ENCODE measurements around the gene CDK18.
A peak's percentile ranks its signal among the peaks of the same experiment; 100 is the strongest.

CDK18 gene

DNA sequence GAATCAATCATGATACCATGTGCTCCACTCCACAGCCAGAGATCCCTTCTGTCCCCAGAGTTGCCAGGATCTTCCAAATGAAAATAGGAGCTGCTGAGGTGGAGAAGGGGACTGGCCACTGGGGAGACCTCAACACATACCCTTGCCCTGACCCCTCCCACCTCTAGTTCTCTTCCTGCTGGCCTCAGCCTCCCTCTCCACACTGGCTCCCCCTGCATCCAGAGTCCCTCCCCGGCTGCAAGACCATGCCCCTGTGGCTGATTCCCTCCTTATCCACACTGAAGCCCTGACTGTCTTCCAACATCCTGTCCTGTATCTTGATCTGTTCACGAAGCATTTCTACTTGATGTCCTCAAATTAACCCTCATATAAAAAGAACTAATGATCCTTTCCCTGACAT, 21.1 kb upstream of the CDK18 start:
- Histone ChIP-seq H3K36me3 (ENCODE audit: insufficient read depth, low read length) (no peaks in the 10 kb centered on the region), H2AFZ (ENCODE audit: low read depth, low read length) (no peak overlapping the region), H3K27ac (ENCODE audit: low read length) (no peak overlapping the region), H4K20me1 (ENCODE audit: insufficient read depth, low read length) (peaks cover 4% of the 10 kb centered on the region), H3K4me2 (ENCODE audit: insufficient read depth, low read length) (no peak overlapping the region), H3K79me2 (ENCODE audit: insufficient read depth, low read length) (no peaks in the 10 kb centered on the region), H3K9ac (ENCODE audit: low read depth, low read length) (no peak overlapping the region), H3K4me3 (ENCODE audit: low read depth in 1 of 2, low read length in 2 of 2) (no peak overlapping the region), H3K9me3 (ENCODE audit: insufficient read depth, low read length, severe bottlenecking) (no peaks in the 10 kb centered on the region), H3K27me3 (ENCODE audit: insufficient read depth, low read length, poor library complexity) (peaks cover 21% of the 10 kb centered on the region), H3K4me1 (ENCODE audit: insufficient read depth, low read length) (no peaks in the 10 kb centered on the region)
- DNase-seq (no peak), ATAC-seq (ENCODE audit: insufficient read depth, low read depth) (no peak)
- TF ChIP-seq, protein P1, sequence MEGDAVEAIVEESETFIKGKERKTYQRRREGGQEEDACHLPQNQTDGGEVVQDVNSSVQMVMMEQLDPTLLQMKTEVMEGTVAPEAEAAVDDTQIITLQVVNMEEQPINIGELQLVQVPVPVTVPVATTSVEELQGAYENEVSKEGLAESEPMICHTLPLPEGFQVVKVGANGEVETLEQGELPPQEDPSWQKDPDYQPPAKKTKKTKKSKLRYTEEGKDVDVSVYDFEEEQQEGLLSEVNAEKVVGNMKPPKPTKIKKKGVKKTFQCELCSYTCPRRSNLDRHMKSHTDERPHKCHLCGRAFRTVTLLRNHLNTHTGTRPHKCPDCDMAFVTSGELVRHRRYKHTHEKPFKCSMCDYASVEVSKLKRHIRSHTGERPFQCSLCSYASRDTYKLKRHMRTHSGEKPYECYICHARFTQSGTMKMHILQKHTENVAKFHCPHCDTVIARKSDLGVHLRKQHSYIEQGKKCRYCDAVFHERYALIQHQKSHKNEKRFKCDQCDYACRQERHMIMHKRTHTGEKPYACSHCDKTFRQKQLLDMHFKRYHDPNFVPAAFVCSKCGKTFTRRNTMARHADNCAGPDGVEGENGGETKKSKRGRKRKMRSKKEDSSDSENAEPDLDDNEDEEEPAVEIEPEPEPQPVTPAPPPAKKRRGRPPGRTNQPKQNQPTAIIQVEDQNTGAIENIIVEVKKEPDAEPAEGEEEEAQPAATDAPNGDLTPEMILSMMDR (IDR thresholded peaks at IDR 0.05; ENCODE audit: borderline replicate concordance, extremely low read depth, low read length, poor library complexity, severe bottlenecking), result no peak
- TF ChIP-seq EZH2 (IDR thresholded peaks at IDR 0.05; ENCODE audit: borderline replicate concordance, low read depth, low read length, severe bottlenecking), result no peak

DNA sequence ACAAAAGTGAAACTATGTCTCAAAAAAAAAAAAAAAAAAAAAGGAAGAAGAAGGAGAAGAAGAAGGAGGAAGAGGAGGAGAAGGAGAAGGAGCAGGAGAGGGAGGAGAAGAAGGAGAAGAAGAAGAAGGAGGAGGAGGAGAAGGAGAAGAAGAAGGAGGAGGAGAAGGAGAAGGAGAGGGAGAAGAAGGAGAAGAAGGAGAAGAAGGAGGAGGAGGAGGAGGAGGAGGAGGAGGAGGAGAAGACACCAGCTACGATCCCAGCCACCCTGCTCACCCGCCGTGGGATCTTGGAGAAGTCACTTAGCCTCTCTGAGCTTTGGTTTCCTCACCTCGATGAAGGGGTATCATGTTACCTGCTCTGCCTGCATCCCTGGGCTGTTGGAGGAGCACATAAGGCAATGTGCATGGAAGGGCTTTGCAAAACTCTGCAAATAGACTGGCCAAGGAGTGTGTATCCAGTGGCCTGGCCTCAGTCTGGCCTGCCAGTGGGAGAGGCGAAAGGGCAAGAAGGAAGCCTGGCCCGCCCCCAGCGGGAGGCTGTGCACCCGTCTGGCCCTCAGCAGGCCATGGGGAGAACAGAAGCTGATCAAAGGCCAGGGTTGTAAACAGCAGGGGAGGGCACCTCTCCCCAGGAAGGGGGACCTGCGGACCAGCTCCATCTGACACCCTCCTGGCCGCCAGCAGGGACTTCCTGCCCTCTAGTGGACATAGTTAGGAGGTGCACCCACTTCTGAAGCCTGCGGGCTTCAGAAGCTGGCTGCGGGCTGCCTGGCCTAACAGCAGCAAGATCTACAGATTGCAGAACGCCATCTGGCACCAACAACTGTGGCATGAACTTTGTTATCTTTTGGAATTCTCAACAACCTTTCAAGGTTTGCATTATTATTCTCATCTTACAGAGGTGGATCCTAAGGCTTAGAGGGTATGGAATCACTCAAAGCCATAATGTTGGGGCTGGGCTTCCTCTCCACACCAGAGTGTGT, 19.2 kb upstream of the CDK18 start:
- peak; percentile 89 for ATAC-seq (ENCODE audit: insufficient read depth, low read depth)
- H3K4me2 ChIP-seq (ENCODE audit: insufficient read depth, low read length), result no peak overlapping the region
- peaks cover 33% of the 10 kb centered on the region for H3K27me3 ChIP-seq (ENCODE audit: insufficient read depth, low read length, poor library complexity)

DNA sequence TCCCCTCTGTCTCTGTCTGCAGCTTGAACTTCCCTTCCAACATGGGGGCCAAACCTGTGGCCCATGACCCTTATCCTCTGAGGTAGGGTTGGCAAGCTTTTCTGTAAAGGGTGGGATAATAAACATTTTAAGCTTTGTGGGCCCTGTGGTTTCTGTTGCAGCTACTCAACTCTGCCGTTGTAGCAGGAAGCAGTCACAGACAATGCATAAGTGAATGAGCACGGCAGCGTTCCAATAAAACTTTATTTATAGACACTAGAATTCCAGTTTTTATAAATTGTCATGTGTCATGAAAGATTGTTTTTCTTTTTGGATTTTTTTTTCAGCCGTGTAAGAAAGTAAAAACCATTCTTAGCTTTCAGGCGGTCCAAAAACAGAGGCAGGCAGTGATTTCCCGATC, 18.2 kb upstream of the CDK18 start:
- Histone ChIP-seq H3K27ac (ENCODE audit: low read length) (no peak overlapping the region), H3K36me3 (ENCODE audit: insufficient read depth, low read length) (no peaks in the 10 kb centered on the region), H2AFZ (ENCODE audit: low read depth, low read length) (no peak overlapping the region), H3K9ac (ENCODE audit: low read depth, low read length) (no peak overlapping the region), H3K9me3 (ENCODE audit: insufficient read depth, low read length, severe bottlenecking) (no peaks in the 10 kb centered on the region), H4K20me1 (ENCODE audit: insufficient read depth, low read length) (peaks cover 4% of the 10 kb centered on the region), H3K79me2 (ENCODE audit: insufficient read depth, low read length) (no peaks in the 10 kb centered on the region), H3K27me3 (ENCODE audit: insufficient read depth, low read length, poor library complexity) (peaks cover 40% of the 10 kb centered on the region), H3K4me3 (ENCODE audit: low read depth in 1 of 2, low read length in 2 of 2) (no peak overlapping the region), H3K4me2 (ENCODE audit: insufficient read depth, low read length) (no peak overlapping the region), H3K4me1 (ENCODE audit: insufficient read depth, low read length) (no peaks in the 10 kb centered on the region)
- no peak for TF ChIP-seq EZH2 (IDR thresholded peaks at IDR 0.05; ENCODE audit: borderline replicate concordance, low read depth, low read length, severe bottlenecking)
- TF ChIP-seq, protein P1 (IDR thresholded peaks at IDR 0.05; ENCODE audit: borderline replicate concordance, extremely low read depth, low read length, poor library complexity, severe bottlenecking), result no peak
- ATAC-seq (ENCODE audit: insufficient read depth, low read depth) (no peak), DNase-seq (no peak)

More for the DNA sequence above, 19.2 kb upstream of the CDK18 start:
- Histone ChIP-seq H3K79me2 (ENCODE audit: insufficient read depth, low read length) (no peaks in the 10 kb centered on the region), H3K36me3 (ENCODE audit: insufficient read depth, low read length) (no peaks in the 10 kb centered on the region), H4K20me1 (ENCODE audit: insufficient read depth, low read length) (peaks cover 4% of the 10 kb centered on the region), H2AFZ (ENCODE audit: low read depth, low read length) (no peak overlapping the region), H3K9me3 (ENCODE audit: insufficient read depth, low read length, severe bottlenecking) (no peaks in the 10 kb centered on the region), H3K9ac (ENCODE audit: low read depth, low read length) (no peak overlapping the region), H3K27ac (ENCODE audit: low read length) (no peak overlapping the region), H3K4me3 (ENCODE audit: low read depth in 1 of 2, low read length in 2 of 2) (no peak overlapping the region), H3K4me1 (ENCODE audit: insufficient read depth, low read length) (no peaks in the 10 kb centered on the region)
- TF ChIP-seq, protein P1 (IDR thresholded peaks at IDR 0.05; ENCODE audit: borderline replicate concordance, extremely low read depth, low read length, poor library complexity, severe bottlenecking), result peak; percentile 95
- TF ChIP-seq EZH2 (IDR thresholded peaks at IDR 0.05; ENCODE audit: borderline replicate concordance, low read depth, low read length, severe bottlenecking), result no peak
- DNase-seq, result peak; percentile 73

Measured in DND-41 (cell line).